H1 (cell line): ENCODE data around the gene TXNL4B. TPM values are rescaled to one million over a fixed set of nuclear protein-coding genes. Genes with fewer than 3 reads are reported as not detected.

Source experiments
- CREB1 ChIP-seq: IDR thresholded peaks from 2 replicates; pipeline ENCODE4 v1.6.1; 2012; ENCODE audit warnings: inconsistent platforms
- EGR1 ChIP-seq: IDR thresholded peaks from 2 replicates; pipeline ENCODE4 v1.6.1; 2011; ENCODE audit warnings: low read depth, low read length, borderline replicate concordance
- FOSL1 ChIP-seq: IDR thresholded peaks from 2 replicates; pipeline ENCODE4 v1.6.1; 2011; ENCODE audit warnings: mild to moderate bottlenecking, low read depth, low read length, moderate library complexity; ENCODE audit not compliant: insufficient read depth
- GABPA ChIP-seq: IDR thresholded peaks from 2 replicates; pipeline ENCODE4 v1.6.1; 2011; ENCODE audit warnings: mild to moderate bottlenecking, low read length, moderate library complexity, borderline replicate concordance; ENCODE audit not compliant: insufficient read depth
- SAP30 ChIP-seq: fragments of 300-600 bp; sonication (generic); IDR thresholded peaks from 2 replicates; pipeline ENCODE4 v1.7.1; 2012; ENCODE audit warnings: low read length, moderate library complexity, mild to moderate bottlenecking, inconsistent platforms; ENCODE audit not compliant: insufficient read depth, insufficient replicate concordance
- SP1 ChIP-seq: IDR thresholded peaks from 2 replicates; pipeline ENCODE4 v1.6.1; 2011; ENCODE audit warnings: low read depth, low read length
- TAF1 ChIP-seq: IDR thresholded peaks from 2 replicates; pipeline ENCODE4 v1.6.1; 2011; ENCODE audit warnings: mild to moderate bottlenecking, low read depth, low read length
- TCF12 ChIP-seq: IDR thresholded peaks from 2 replicates; pipeline ENCODE4 v1.6.1; 2011; ENCODE audit warnings: low read depth, mild to moderate bottlenecking, low read length
- polyA plus RNA-seq, 7 experiments: library from polyadenylated mRNA; depleted of rRNA in 3 of 7; stranded (reverse) in 5 of 7; unstranded in 2 of 7; fragments of >200 nt in 5 of 7; fragments of 200-250 nt in 2 of 7; gene quantifications; 1 replicate in 5 of 7; 2 replicates in 1 of 7; 4 replicates in 1 of 7; pipeline versions ENCODE4 v1.2.1 to v1.2.3, GENCODE V29; 2011 to 2013; ENCODE audit warnings: missing spikeins in 2 of 7, mixed read lengths in 2 of 7
- total RNA-seq: library from RNA; stranded (reverse); fragmentation: NEBNext Ultra II Directional; extraction: Animal tissue kit (Norgen Biotek cat#: 25700); gene quantifications from 2 replicates; pipeline ENCODE4 v1.2.1, GENCODE V29; 2021

Gene TXNL4B
- total and polyA plus RNA-seq, 2 of the 8 experiments (the other 6 are each of a cell fraction or from before 2014, with no cell fraction given): 6.7 to 10.6 TPM

GRCh38 chr16:72111657-72112451 is 18.4 kb upstream of the TXNL4B start (continued):
- TF ChIP-seq GABPA (no peak), CREB1 (no peak), SP1 (no peak), TAF1 (no peak), FOSL1 (no peak), SAP30 (no peak), EGR1 (no peak), TCF12 (no peak)
